Suppressor macrophage treated with lipopolysaccharide for 4 hours (primary cell): Measurements from ENCODE around the gene SLC23A2.
"Not testable (repeated sequence)": the region's sequence is repeated elsewhere in the genome, so short reads cannot be mapped to it uniquely, and the experiment has no call there.

Experiments
- DNase-seq: peaks from one replicate; pipeline ENCODE4 v3.0.0-alpha.2; 2020

Gene SLC23A2

DNA sequence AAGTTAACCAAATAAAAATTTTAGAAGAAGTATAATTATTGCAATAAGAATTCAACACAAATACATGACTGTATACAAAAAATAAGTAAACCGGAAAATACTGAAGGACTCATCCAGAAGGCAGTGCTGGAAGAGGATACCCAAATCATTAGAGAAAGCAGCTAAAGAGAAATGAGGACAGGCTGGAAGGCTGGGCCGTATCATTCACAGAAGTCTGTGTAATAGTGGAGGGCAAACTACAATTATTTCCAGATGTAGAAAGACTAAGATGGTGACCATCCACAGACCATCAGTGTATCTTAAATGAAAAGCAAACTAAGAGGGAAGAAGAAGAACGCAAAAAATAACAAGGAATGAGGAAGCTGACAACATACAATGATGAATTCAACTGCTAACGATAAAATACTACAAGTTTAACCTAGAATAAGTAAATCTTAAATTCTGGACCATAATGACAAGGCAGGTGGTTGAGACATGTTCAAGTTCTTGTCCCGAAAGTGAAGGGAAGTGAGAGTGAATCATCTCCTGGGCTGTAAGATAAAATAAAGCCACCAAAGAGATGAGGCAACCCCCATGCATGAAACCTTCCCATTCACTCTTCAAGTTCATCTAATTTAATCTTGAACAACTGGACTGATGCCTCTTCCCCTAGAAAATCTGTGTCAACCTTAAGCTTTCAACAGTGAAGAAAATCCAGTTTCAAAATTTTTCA, 71.5 kb downstream of the SLC23A2 start:
- peak; percentile 31 for DNase-seq

DNA sequence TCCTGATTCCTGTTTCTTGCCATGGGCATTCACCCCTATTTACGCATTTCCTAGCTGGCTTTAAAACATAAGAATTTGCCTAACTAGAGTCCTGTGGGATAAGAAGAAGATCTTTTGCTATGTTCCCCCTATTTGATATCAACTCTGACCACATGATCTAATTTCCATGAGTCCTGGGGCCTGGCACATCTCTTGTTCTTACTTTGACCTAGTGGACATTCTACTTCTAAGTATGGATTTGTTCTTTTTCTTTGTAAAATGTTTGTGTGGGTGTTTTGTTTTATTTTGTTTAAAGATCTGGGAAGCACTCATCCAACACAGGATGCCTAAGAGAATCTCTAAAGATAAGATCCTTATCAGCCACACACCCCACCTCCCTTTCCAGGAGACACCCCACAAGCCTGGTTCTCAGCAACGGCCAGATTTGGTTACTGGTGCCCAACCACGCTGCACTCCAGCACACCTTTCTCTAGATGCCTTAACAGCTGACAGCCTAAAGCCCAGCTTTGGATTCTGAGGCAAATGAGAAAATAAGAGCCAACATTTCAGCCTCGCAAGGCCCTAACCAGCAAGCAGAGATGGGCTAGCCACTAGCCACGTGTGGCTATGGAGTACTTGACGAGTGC, 74.7 kb downstream of the SLC23A2 start:
- DNase-seq = no peak

DNA sequence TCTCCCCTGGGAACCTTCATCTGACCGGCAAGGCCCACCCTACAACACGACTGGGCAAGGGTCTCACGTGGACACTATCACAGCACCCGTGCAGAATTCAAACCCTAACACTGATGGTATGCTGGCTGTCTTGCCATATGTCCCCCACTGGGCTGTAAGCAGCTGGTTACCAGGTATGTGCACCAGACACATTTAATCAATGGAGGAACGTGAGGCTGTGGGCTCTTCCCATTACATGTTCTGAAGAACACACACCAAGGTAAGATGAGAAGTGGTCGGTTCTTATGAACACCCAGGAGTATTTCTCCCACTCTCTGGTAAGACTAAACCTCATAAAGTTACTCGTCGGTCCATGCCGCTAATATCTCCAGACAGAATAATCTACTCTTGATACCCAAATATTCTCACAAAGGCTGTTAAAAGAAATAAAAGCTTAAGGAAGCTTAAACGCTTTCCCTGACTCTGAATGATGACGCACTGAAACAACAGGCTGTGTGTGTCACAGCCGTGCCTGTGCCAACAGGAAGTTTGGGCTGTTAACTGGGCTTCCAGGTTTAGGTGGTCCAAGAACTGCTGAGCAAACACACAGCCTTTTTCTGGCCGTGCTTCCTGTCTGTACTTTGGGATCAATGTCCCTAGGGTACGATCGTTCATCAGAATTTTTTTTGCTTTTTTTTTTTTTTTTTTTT, 75.3 kb downstream of the SLC23A2 start:
- peak; percentile 32 for DNase-seq

GRCh38 chr20:4924446-4924845, 76.9 kb downstream of the SLC23A2 start:
- no peak for DNase-seq

GRCh38 chr20:4924032-4924431, 77.3 kb downstream of the SLC23A2 start:
- DNase-seq = no peak

- DNase-seq = no peak
These were observed 79.1 kb downstream of the SLC23A2 start for GRCh38 chr20:4922186-4922585.

DNA sequence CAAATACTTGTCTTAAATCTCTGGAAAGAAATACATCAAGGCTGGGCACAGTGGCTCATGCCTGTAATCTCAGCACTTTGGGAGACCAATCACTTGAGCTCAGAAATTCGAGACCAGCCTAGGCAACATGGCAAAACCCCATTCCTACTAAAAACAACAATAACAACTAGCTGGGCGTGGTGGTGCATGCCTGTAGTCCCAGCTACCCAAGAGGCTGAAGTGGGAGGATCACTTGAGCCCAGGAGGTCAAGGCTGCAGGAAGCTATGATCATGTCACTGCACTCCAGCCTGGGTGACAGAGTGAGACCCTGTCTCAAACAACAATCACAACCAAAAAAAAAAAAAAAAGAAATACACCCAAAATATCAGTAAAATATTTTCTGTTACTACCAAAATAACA, 80.0 kb downstream of the SLC23A2 start:
- DNase-seq = not testable (repeated sequence)

GRCh38 chr20:4920655-4921054, 80.7 kb downstream of the SLC23A2 start:
- DNase-seq = no peak

GRCh38 chr20:4920131-4920530, 81.2 kb downstream of the SLC23A2 start:
- DNase-seq = no peak

DNA sequence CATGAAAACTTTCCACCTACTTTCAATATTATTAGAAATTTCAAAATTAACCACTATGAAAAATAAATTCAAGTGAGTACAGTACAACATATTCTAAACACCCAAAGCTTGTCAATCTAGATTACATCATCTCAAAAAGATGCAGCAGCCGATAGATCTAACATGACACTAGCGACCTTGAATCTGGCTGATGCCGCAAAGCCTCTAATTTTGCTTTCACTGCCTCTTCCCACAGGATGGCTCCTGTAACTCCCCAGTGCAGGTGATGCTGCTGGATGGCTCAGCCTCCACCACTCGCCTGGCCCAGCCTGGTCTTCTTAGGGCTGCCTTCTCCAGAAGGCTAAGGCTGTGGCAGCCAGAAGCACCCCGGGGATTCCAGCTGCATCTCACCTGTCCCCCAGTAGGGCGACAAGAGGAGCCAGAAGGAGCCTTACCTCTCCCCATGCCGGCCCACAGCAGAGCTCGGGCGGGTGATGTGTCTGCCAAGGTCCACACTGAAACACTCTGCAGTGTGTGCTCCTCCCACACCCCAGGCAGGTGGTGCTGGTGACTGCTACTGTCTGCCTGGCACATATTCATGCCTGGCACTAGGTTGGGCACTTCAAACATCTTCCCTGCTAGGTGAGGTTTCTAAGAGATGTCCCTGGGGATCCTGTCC, 82.1 kb downstream of the SLC23A2 start:
- DNase-seq = no peak

DNA sequence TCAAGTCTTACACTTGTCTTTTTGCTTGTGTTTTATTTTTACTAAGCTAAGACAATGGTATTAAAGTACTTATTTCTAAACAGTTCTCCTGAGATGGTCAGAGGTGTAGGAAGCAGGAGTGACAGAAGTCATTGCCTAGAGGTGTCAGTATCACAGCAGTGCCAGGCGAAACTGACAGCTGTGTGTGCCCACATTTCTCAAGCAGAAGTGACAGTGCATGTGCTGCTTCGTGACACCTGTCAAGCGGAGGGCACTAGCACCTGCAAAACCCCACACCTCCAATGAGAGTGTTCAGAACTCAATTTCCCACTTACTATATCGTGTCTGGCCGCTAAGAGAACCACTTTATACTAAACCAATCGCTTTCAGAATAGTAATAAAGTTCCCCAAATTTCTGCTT, 82.8 kb downstream of the SLC23A2 start:
- DNase-seq = no peak

DNA sequence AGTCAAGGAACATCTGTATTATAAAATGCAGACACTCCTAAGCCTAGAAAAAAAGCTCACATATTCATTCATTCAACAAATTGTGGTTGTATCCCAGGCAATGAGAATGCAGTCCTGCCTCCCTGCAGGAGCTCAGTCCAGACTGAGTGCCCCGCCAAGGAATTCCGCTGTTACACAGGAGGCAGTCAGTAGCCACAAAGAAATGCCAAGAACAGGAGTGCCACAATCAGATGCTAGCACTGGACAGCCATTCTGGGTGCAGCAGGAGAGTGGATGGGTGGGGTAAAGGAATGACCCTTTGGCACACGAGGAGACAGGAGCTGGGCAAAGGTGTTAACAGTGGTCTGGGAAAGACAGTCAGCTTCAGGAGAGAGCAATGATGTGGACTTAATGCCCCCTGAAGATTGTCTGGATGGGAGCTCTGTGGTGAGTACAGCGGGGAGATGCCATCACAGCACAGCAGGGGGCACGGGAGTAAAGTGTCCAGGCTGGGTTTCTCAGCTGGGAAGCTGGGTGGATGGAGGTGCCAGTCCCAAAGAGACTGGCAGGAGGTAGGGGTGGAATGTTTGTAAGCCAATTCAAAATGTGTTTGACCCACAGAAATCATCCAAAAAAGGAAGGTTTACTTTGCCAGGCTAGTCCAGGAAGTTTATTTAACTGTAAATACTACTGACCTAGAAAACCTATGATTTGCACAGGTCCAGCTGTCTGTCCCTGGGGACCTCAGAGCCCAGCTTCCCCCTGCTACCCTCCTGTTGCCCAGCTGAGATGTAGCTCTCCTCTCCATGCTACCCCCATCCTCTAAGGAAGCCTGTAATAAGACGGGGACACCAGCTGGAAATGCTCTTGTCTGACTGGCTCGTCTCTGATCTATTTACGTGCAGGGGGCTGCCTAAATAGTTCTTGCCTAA, 84.1 kb downstream of the SLC23A2 start:
- DNase-seq = no peak

DNA sequence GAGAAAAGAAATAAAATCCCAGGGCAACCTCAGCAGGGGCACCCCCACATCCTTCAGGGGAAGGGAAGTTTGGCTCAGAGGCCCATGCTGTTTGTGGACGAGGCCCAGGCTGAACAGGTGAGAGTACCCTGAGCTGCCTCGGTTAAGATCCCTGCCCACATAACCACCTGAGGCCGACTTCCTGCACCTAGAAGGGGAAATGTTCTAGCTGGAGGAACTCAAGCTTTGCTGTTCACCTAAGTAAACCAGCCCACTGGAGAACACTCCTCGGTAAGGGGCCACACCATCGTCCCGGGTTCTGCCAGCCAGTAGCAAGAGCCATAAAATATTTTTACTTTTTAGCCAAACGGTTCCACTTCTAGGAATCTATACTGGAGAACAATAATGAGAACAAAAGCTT, 88.2 kb downstream of the SLC23A2 start:
- DNase-seq = no peak

GRCh38 chr20:4912380-4913142, 88.7 kb downstream of the SLC23A2 start:
- no peak for DNase-seq

DNA sequence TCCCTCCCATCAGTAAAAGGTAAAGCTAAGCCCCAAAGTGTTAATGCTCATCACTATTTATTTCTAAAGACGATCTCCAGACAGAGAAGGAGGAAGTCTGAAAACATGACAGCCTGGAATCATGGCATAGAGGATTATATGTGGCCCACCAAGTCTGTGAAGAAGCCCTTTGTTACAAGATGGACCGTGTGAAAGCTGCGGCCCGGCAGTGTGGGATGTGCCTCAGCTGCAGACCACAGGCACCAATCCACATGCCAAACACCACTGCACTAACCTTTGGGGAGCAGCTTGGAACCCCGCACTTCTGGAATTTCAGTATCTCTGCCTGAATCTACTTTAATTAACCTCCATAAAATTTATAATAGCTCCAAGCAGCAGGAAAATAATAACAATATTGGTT, 90.4 kb downstream of the SLC23A2 start:
- no peak for DNase-seq

GRCh38 chr20:4905613-4906012, 95.7 kb downstream of the SLC23A2 start:
- DNase-seq = no peak

DNA sequence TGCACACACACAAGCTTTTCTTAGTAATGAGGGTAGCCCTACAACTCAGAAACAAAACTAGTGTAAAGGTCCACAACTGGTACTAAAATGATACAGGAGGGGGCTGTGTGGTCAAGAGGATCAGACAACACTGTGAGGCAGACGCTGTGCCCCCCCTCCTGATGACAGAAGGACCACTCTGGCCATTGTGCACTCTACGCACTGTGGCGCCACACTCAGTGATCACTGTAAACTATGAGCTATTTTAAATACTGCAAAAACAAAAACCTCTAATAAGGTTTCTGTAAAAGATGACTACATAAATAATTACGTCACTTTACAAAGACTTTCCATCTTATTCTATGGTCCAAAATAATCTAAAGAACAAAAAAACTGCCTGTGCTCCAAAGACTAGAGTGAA, 96.1 kb downstream of the SLC23A2 start:
- DNase-seq = no peak

GRCh38 chr20:4904127-4904860, 97.0 kb downstream of the SLC23A2 start:
- no peak for DNase-seq

DNA sequence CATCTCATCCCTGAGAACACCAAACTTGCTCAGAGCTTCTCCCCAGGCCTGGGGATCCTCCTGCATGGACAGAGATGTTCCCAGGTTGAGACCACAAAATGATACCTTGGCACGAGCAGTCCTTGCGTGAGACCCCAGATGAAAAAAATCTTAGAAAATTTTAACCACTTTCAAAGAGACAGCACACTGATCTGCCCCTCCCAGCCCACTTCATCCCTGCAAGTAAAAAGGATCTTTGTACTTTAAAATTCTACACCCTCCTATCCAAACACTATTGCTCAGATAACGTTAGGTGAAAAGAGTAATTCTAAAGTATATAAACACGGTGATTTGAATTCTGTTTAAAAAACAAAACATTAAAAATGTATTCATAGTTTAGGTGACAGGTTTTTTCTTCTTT, 98.5 kb downstream of the SLC23A2 start:
- no peak for DNase-seq

DNA sequence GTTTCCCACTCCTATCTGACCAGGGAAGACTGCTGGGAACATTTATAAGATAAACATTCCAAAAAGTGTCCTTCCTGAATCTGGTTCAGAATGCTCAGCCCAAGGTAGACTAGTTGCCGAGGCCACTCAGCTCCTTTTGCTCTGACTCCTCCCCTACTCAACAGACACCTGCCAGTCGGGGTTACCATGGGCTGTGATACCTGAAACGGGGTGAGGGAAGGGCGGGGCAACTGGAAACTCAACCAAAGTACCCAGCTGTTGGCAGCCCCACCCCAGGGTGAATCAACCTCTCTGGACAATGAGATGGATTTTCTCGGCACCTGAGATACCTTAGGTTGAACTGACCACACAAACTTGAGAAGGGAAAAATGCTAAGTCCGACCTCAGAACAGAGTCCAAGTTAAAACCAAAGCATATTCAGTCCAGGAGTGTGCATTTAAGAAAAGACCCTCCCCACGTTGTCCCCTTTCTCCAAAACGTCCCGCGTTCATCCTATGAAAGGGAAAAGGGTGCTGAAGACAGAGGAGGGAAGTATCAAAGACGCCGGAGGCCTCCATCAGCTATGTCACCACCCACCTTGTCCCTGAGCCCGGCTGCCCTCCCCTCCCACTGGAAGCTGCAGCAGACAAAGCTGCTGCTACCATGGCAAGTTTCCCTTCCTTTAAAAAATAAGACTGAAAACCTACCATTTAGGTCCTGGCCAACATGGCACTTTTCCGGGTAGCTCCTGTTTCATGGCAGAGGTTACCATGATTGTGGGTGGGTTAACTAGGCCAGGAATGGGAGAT, 100.1 kb downstream of the SLC23A2 start:
- DNase-seq = no peak
